ENCODE results near the gene COLEC12. TPM values are rescaled to one million over a fixed set of nuclear protein-coding genes. Genes with fewer than 3 reads are reported as not detected.

The COLEC12 gene
- total RNA-seq, 1 experiment from 2014 or later, result not detected

GRCh38 chr18:474416-474815, 26.1 kb downstream of the COLEC12 start:
- TF ChIP-seq, protein P1, sequence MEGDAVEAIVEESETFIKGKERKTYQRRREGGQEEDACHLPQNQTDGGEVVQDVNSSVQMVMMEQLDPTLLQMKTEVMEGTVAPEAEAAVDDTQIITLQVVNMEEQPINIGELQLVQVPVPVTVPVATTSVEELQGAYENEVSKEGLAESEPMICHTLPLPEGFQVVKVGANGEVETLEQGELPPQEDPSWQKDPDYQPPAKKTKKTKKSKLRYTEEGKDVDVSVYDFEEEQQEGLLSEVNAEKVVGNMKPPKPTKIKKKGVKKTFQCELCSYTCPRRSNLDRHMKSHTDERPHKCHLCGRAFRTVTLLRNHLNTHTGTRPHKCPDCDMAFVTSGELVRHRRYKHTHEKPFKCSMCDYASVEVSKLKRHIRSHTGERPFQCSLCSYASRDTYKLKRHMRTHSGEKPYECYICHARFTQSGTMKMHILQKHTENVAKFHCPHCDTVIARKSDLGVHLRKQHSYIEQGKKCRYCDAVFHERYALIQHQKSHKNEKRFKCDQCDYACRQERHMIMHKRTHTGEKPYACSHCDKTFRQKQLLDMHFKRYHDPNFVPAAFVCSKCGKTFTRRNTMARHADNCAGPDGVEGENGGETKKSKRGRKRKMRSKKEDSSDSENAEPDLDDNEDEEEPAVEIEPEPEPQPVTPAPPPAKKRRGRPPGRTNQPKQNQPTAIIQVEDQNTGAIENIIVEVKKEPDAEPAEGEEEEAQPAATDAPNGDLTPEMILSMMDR (IDR thresholded peaks at IDR 0.05; ENCODE audit: unreplicated experiment), result no peak
- CTCF ChIA-PET, result interaction anchor here (0.6 kb wide), 1 partner anchor 29 kb away, joined by 3 read pairs; no protein-coding TSS in a partner anchor
- peaks cover 3% of the 10 kb centered on the region for H3K27me3 Mint-ChIP-seq (ENCODE audit: unreplicated experiment)
- H3K27ac Mint-ChIP-seq (ENCODE audit: unreplicated experiment), result no peak overlapping the region
- H3K4me3 Mint-ChIP-seq (ENCODE audit: low read depth, unreplicated experiment), result no peak overlapping the region
- intact Hi-C loops (cut with micrococcal nuclease; ENCODE audit: unreplicated experiment), result loop anchor here (10.0 kb wide), 1 partner anchor 50 kb away; no protein-coding TSS in a partner anchor
- H3K9me3 Mint-ChIP-seq (ENCODE audit: low read depth, unreplicated experiment), result no peaks in the 10 kb centered on the region
- no peaks in the 10 kb centered on the region for H3K36me3 Mint-ChIP-seq (ENCODE audit: insufficient read depth, unreplicated experiment)
- DNase-seq, result no peak
- peaks cover 11% of the 10 kb centered on the region for H3K4me1 Mint-ChIP-seq (ENCODE audit: low read depth, unreplicated experiment)
- no TSS peak for BruUV-seq (replicated peaks)

DNA sequence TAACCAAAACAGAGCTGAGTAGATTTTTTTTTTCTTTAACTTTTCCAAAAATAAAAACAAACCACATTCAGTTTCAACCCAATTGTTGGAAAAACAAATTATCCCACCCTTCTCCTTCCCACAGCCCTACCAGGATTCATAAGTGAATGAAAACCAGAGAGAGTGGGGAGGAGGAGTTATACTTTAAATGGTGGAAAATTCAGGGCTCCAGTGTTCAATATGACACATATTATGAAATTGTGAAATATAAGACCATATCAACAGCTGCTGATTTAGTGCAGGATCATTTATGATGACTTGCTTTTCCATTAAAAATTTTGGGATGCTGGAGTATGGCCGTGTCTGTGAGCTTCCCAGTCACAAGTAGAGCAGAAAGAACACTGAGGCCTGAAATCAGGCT, 26.7 kb downstream of the COLEC12 start:
- DNase-seq, result no peak
- Mint-ChIP-seq H3K4me3 (ENCODE audit: low read depth, unreplicated experiment) (no peak overlapping the region), H3K4me1 (ENCODE audit: low read depth, unreplicated experiment) (peaks cover 5% of the 10 kb centered on the region), H3K27ac (ENCODE audit: unreplicated experiment) (no peak overlapping the region), H3K27me3 (ENCODE audit: unreplicated experiment) (peaks cover 8% of the 10 kb centered on the region), H3K36me3 (ENCODE audit: insufficient read depth, unreplicated experiment) (no peaks in the 10 kb centered on the region), H3K9me3 (ENCODE audit: low read depth, unreplicated experiment) (no peaks in the 10 kb centered on the region)
- TF ChIP-seq, protein P1 (IDR thresholded peaks at IDR 0.05; ENCODE audit: unreplicated experiment), result no peak
- intact Hi-C loops (cut with micrococcal nuclease; ENCODE audit: unreplicated experiment), result loop anchor here (10.0 kb wide), 1 partner anchor 49 kb away; no protein-coding TSS in a partner anchor
- CTCF ChIA-PET, result interaction anchor here (0.6 kb wide), 1 partner anchor 30 kb away, joined by 3 read pairs; no protein-coding TSS in a partner anchor
- no TSS peak for BruUV-seq (replicated peaks)

DNA sequence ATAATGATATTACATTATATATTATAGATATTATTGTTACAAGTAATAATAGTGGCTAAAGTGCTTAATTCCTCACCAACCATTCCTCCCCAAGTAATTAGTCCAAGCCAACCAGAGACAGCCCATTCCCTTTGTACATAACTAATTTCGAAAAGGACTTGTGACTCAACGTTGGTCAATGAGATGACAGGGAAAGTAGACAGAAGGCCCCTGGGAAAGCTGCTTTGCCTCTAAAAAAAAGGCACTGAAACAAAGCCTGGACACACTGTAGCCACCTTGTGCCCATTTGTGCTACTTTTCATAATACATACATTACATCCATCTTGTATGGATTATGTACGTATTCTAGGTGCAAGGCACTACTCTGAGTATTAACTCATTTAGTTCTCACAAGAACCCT, 28.8 kb downstream of the COLEC12 start:
- TF ChIP-seq, protein P1 (IDR thresholded peaks at IDR 0.05; ENCODE audit: unreplicated experiment), result no peak
- H3K9me3 Mint-ChIP-seq (ENCODE audit: low read depth, unreplicated experiment), result no peaks in the 10 kb centered on the region
- no peak for DNase-seq
- CTCF ChIA-PET, result no interaction called here
- H3K4me3 Mint-ChIP-seq (ENCODE audit: low read depth, unreplicated experiment), result no peak overlapping the region
- no TSS peak for BruUV-seq (replicated peaks)
- H3K27ac Mint-ChIP-seq (ENCODE audit: unreplicated experiment), result no peak overlapping the region
- no peaks in the 10 kb centered on the region for H3K36me3 Mint-ChIP-seq (ENCODE audit: insufficient read depth, unreplicated experiment)
- no peaks in the 10 kb centered on the region for H3K4me1 Mint-ChIP-seq (ENCODE audit: low read depth, unreplicated experiment)
- intact Hi-C loops (cut with micrococcal nuclease; ENCODE audit: unreplicated experiment), result loop anchor here (10.0 kb wide), 1 partner anchor 47 kb away; no protein-coding TSS in a partner anchor
- peaks cover 20% of the 10 kb centered on the region for H3K27me3 Mint-ChIP-seq (ENCODE audit: unreplicated experiment)

GRCh38 chr18:470661-471501, 29.6 kb downstream of the COLEC12 start:
- H3K4me1 Mint-ChIP-seq (ENCODE audit: low read depth, unreplicated experiment), result no peaks in the 10 kb centered on the region
- CTCF ChIA-PET, result no interaction called here
- H3K27me3 Mint-ChIP-seq (ENCODE audit: unreplicated experiment), result peaks cover 28% of the 10 kb centered on the region
- H3K9me3 Mint-ChIP-seq (ENCODE audit: low read depth, unreplicated experiment), result no peaks in the 10 kb centered on the region
- intact Hi-C loops (cut with micrococcal nuclease; ENCODE audit: unreplicated experiment), result loop anchor here (10.0 kb wide), 1 partner anchor 46 kb away; no protein-coding TSS in a partner anchor
- H3K4me3 Mint-ChIP-seq (ENCODE audit: low read depth, unreplicated experiment), result no peak overlapping the region
- BruUV-seq (replicated peaks), result no TSS peak
- TF ChIP-seq, protein P1 (IDR thresholded peaks at IDR 0.05; ENCODE audit: unreplicated experiment), result no peak
- DNase-seq, result no peak
- no peaks in the 10 kb centered on the region for H3K36me3 Mint-ChIP-seq (ENCODE audit: insufficient read depth, unreplicated experiment)
- no peak overlapping the region for H3K27ac Mint-ChIP-seq (ENCODE audit: unreplicated experiment)

Measured in Calu3 (cell line).